ENCODE measurements around the gene TNK1.

Gene TNK1

DNA sequence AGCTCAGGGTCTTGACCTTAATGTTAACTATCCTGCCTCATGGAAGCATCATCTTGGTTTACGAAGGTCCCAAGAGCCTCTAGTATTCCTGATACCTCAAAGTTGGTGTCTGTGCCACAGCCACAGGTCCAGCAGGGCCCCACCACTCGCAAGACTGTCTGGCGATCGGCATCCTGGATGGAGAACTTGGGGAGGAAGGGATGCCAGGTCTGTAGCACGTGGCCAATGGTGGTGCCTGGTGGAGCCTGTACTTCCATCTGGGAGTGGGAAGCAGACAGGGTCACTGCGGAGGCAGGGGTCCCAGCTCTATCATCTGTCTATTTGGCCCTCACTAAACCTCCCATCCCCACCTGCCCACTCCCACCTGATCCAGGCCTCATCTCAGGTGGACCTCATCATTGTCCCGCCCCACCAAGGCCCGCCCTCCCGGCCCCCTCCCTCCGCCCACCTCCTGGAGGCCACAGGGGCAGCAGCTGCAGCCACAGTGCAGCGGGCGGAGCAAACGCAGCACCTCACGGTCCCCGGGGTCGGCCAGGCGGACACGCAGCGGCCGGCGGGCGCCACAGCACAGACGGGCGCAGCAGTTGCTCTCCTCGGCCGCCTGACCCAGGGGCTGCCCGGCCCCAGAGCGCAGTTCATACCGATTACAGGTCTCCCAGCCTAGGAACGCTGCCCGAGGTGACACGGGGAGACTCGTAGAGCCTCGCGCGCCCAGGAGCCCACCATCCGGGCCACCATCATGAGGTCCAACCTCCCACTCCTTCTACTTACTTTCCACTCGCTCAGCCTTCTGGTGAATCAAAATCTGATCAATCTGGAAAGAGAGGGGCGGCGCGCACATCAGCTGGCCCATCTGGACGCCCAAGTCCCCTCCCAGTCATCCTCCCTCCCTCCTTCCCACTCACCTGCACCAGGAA lies 12.1 kb downstream of the TNK1 start:
- no peak for DNase-seq

DNA sequence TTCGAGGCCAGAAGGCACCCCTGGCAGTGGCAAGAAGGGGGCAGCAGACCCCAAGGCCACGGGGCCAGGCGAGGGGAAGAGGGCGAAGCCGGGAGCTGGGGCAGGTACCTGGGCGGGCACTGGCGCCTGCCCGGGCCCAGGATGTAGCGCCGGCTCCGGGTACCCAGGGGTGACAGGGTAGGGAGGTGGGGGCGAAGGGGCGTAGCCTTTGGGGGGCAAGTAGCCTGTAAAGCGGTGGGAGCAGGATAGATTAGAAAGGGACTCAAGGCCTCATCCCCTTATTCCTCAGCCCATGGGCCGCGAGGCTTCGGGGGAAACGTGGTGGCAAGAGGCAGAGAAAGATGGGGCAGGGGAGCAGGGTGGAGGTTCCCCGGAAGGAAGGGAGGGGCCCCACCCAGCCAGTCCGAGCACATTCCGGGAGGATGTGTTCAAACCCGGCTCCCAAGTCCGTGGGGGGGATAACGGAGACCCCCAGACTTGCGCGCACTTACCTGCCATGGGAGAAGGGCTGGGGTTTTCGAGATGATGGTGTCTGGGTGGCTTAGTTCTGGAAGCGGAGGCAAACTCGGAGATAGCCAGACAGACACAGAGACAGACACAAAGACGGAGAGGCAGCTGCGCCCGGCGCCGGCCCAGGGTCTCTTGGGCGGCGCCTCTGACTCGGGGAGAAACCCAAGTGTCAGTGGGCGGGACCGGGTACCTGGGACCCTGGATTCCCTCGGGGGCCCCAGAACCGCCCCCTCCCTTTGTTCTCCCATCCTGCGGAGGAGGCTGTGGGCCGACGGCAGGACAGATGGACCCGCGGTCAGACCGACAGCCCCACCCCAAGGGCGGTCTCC lies 12.9 kb downstream of the TNK1 start:
- peak; percentile 70 for DNase-seq

DNA sequence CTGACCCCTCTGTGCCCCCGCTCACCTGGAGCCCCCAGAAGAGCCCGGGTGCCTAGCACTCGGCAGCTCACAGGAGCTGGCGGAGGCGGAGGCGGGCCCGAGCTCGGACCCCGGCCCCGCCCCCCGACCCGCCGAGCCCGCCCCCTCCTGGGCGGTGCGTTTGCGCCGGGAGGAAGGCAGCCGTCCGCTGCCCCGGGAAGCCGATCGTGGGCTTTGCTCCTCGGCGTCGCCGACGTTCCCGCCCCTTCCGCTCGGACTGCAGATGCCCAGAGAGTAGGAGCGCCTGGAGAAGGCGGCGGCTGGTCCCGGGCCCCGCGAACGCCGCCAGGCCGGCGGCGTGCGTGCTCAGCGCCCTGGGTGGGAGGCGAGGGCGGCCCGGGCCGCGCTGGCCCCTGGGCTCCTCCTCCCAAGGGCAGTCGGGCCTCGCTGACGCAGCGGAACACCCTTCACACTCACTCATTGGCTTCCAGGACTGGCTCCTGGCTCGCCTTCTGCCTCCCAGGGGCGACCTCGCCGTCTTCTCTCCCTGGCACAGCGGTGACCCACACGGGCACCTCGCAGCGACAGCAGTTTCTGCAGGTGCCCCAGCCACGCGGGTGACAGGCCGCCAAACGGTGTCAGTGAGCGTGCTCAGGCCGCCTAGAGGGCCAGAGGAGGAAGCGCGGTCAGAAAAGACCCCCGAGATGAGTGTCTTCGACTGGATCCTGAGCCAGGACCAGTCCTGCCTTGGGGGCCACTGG lies 13.7 kb downstream of the TNK1 start, which contains the start of gene PLSCR3:
TSS of gene PLSCR3 (minus strand) at position 74 of the 740 bp plus-strand sequence. CDS start 415 bp downstream, outside the sequence.
- DNase-seq: peak; percentile 75

DNA sequence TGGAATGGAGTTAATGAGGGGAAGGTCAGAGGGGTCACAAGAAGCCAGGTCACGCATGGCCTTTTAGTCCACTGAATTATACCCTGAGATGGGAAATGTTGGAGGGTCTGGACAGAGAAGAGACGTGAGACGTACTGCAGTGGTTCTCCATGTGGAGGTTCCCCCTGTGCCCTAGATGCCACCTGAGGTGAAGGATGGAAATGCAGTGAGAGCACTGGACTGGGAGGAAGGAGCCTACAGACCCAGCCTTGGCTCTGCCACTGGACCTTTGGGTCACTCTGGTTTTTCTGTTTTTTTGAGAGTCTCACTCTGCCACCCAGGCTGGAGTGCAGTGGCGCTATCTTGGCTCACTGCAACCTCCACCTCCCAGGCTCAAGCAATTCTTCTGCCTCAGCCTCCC lies 15.3 kb downstream of the TNK1 start:
- no peak for DNase-seq

DNA sequence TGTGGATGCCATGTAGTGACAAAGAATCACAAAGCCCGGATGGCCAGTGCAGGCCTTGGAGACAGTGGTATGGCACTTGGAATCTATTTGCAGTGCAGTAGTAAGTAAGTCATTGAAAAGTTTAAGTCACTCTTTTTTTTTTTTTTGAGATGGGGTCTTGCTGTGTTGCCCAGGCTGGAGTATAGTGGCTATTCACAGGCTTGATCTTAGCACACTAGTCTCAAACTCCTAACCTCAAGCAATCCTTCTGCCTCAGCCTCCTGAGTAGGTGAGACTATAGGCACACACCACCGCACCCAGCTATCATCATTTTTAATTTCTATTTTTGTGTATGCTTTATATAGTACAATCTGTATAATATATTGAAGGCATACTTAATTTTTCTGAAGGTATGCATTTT lies 17.7 kb downstream of the TNK1 start:
- DNase-seq: no peak

DNA sequence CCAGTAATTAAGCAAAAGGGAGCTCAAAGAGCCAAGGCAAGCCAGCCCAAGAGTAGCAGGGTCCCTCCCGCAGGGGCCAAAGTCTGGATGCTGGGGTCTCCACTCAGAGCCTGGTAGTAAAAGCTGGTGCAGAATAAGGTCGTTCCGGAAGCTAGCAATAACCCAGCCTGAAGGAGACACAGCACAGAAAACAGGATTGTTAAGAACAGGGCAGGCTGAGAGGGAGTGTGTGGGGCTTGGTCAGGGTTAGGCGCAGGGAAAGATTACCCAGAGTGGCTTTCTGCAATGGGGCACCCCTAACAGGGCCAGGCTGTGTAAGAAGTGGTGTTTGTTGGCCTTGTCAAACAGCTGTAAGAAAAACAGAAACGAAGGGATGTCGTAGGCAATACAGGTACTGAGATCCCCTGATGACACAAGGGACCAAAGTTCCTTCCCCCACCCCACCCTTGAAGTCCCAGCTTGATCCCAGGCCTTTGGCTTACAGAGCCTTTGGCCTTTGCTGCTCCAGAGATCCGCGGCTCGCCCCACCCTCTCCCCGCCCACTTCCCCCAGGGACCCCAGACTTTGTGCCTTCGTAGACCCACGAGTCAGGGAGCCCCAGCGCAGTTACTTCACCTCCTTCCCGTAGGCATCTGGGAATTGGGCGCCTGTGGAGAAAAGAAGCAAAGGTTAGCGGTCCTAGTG lies 22.3 kb downstream of the TNK1 start:
- DNase-seq: no peak

DNA sequence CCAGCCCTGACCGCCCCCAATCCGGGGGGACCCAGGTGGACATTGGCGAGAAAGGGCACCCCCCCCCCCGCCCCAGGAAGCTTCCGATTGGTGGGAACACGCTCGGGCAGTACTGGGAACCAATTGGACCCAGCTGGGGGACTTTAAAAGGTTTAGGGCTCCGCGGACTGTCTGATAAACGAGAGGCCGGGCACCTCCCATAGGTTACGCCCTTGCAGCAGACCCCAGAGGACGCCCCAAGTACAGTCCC lies 22.8 kb downstream of the TNK1 start:
- no peak for DNase-seq

DNA sequence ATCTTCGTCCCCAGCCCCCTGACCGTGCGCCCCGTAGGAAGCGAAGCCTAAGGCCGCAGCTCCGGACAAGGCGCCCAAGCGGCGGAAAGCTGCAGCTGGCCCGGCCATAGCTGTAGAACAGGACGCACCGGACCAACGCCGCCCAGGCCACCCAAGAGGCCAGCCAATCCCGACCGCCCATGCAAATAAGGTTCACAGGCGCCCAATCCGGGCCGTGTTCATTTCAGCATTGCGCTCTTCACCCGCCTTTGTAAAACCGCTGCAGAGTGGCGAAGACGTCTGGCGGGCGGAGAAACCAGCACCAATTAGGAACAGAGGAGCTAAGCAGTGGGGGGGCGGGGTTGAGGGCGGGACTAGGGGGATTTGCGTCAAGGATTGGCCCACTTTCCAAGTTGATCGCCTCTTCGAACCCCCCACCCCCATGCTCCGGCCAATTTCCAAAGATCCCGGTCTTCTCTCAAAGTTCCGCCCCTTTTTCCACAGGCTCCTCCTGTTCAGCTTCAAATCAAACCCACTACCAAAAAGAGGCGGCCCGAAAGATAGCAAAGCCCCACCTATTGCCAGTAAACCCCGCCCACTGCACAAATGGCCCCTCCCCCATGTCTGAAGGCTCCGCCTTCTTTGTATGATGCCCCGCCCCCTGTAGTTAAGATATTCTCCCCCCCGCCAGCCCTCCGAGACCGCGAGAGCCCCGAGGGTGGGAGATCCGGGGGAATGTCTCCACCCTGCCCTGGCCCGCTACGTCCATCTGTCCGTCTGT lies 23.3 kb downstream of the TNK1 start, which contains the start of gene TMEM256:
TSS of gene TMEM256 (minus strand) at position 121 of the 760 bp plus-strand sequence. CDS start at position 108, 13 bp downstream.
- peak; percentile 94 for DNase-seq

DNA sequence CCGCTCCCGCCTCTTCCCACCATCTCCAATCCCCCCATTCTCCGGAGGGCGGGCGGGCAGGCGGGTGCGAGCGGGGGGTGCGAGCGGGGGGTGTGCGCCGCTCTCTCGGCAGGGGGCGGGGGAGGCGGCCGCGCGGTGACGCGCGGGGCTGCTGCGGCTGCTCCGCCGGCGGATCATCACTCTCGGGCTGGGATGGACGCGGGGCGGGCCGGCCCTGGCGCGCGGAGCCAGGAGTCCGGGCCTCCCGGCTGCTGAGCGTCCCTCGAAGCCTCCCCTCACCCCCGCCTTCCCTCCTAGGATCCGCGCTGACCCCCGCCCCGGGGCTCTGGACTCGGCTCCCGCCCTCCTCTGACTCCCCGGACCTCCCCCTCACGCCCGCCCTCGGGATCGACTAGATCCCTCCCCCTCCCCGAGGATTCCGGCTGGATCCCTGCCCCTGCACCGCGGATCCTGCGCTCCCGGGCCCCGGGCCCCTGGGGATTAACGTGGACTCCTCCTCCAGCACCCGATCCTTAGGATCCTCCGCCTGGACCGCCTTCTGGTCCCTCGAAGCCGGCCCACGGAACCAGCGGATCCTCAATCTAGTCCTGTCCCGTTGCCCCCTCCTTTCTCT lies 24.0 kb downstream of the TNK1 start:
- DNase-seq: peak; percentile 72

DNA sequence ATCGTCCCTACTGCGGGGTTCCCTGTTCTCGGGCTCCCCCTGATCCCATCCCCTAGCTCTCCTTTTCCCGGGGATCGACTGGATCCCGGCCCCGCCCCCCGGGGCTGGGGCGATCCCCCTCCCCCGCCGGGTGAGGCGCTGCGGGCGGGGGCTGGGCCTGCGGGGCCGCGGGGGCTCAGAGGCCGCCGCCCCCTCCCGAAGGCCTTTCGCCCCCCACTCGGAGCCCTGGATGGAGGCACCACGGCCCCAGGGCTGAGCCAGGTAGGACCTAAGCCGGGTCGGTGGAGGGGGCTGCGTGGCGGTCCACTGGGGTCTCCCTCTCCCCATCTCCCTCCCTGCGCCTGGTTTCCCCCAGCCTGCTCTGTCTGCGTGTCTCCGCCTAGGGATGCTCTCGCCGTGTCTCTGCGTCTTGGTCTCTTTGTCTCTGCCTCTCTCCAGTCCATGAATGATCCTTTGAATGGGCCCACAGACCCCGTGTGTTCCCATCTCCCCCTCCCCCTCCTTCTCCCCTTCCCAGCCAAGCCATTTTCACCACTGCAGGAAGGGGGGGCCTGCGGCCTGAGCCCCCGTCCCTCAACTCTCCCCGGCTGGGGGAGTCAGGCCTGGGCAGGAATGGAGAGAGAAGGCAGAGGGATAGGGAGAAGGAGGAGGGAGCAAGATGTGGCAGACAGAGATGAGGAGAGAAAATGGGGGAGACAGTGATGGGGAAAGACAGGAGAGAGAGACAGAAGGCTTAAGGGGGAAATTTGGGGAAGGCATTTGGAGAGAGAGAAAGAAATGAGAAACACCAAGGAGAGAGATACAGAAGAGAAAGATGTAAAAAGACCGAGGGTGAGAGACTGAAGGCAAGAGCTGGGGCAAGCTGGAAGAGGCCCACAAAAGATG lies 24.7 kb downstream of the TNK1 start:
- no peak for DNase-seq

DNA sequence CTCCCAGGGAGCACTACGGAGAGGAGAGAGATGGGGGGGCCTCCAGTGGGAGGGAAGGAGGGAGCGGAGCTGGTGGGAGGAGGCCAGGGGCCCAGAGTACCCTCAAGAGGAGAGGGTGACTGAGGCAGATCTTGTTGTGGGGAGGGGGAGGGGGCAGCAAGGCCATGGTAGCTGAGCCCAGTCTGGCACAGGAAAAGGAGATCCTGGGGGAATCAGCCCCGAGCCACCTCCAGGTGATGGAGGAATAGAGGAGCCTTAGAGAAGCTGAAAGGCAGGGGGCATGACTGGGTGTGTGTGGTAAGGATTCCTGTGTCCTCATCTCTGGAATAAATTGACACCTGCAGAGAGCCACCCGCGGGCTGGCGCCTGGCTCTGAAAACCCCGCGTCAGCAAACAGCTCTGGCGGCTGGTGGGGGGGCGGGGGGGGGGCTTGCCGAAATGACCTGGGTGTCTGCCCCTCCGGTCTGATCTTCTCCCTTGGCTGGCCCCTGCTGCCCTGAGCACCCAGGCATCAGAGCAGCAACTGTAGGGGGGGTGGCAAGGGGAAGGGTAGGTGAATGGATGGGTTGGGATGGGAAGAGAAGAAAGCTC lies 25.4 kb downstream of the TNK1 start:
- DNase-seq: no peak

DNA sequence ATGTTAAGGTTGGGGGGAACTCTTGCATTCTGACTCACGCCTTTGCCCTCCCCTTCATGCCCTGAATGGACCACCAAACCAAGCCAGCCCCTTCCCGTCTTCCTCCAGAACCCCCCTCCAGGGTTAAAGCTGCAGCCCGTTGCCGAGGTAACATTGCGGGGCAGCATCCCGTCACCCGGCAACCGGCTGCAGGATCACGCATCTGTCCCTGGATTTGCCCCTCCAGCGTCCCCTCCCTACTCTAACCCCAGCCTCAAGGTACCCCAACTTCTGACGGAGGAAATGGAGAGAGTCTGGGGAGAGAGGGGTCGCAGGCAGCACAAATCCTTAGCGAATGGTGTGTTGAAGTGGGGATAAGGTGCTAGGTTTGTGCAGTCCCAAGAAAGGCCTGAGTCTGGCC lies 26.2 kb downstream of the TNK1 start:
- no peak for DNase-seq

DNA sequence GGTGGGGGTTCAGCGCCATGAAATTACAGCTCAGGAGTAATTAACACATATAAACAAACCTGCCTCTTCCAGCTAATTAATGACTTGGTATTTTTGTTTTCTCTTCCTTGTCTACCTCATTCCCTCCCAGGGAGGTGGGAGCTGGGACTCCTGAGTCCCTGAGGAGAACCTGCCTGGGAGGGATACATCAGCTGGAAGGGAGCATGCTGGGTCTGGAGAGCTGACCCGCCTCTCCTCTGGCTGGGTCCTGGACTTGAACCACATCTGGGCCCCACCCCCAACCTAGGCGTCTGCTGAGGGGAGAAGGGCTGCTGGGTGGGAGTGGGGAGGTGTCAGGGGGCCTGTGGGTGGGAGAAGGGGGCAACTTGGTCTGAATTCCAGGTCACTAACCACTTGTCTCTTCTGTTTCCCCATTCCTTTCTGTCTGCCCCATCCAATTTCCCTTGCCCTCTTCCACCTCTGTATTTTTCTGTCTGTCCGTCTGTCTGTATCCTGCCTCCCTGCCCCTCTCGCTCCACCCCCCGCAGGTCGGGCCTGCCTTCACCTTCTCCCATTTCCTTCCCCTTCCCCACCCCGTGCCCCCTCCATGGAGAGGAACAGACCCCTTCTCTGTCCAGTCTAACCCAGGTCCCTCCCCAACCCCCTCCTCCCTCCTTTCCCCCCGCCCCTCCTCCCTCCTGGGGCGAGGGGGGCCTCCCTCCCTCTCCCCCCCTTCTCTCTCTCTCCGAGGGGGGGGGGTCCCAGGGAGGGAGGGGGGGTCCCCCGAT lies 26.8 kb downstream of the TNK1 start, which contains the start of gene NLGN2:
TSS of gene NLGN2 (plus strand) at position 361 of the 767 bp plus-strand sequence. CDS start 411 bp downstream, outside the sequence.
- DNase-seq: no peak

DNA sequence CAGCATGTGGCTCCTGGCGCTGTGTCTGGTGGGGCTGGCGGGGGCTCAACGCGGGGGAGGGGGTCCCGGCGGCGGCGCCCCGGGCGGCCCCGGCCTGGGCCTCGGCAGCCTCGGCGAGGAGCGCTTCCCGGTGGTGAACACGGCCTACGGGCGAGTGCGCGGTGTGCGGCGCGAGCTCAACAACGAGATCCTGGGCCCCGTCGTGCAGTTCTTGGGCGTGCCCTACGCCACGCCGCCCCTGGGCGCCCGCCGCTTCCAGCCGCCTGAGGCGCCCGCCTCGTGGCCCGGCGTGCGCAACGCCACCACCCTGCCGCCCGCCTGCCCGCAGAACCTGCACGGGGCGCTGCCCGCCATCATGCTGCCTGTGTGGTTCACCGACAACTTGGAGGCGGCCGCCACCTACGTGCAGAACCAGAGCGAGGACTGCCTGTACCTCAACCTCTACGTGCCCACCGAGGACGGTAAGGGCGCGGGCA lies 27.4 kb downstream of the TNK1 start:
- DNase-seq: peak; percentile 35

DNA sequence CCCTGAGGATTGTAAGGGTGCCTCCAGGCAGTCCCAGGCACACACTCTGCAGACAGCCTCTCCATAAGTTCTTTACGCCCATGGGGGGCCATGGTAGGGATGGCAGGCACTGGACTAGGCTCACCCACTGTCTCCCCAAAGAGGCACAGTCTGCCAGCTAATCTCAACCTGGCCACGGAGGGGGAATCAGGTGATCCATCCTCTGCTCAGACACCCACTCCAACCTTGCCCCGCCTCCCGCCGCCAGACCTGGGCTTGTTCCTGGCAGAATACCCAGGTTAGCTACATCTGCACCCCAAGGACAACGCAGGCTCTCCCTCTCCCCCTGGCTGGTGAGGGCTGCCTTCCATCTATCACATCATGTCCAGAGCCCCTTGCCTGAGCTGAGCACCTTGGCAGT lies 28.0 kb downstream of the TNK1 start:
- no peak for DNase-seq

DNA sequence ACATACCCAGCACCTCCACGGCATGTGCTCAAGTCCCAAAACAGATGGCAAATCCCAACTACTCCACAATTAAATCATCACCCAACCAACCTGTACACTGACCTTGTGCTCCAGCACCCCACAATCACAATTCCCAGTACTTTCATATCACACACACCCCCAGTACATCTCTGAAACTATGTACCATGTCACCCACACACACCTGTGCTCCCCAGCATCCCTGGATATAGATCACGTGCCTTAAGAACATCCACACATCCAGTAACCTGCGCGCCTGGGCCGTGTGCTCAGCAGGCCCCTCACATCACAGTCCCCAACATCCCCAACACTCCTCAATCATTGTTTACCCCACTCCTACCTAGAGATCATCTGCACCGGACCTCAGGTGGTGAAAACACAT lies 28.8 kb downstream of the TNK1 start:
- DNase-seq: no peak

DNA sequence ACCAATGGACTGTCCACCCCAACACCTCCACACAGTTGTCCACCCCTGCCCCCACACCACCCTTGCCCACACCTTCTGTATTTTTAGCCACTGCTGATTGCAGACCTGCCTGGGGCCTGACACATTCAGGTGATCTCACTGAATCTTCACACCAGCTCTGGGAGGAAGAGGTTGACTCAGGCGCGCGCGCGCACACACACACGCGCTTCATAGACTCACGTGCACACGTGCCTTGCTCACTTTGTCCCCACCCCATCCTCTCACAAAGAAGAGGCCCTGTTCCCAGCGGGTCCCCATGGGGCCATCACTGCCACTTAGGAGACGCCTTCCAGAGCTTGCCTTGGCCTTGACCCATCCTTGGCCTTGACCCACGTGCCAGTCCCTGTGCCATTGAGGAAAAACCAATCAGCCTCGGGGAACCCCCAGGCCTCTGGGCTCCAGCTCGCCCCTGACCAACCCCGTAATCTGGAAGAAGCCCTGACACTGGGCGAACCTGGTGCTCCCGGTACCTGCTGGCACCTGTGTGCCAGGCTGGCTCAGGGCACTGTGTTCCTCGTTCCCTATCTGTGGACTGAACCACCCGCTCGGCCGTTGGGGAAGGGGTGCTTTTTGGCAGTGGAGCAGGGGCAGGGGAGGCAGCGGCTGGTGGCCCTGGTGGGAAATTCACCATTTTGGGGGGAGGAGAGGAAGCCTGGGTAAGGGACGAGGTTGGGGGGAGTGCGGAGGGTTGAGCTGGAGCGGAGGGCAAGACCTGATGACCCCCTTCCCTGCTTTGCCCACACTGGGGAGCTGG lies 29.9 kb downstream of the TNK1 start:
- DNase-seq: no peak

DNA sequence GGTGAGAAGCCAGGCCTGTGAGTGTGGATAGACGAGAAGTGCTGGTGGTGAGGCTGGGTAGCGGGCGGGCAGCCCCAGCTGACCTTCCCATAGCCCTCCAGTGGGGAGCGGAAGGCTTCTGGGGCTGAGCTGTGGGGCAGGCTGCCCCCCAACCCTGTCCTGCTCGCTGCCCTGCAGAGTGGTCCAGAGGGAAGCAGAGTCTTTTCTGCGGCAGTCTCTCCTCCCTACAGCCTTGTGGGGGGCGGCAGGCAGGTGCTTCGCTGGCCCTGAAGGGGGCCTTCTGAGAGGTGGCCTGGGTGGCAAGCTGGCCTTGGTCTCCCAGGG lies 30.5 kb downstream of the TNK1 start:
- DNase-seq: no peak
